NCI-H526 treated with DMSO at 0.1 percent for 48 hours (cell line): Measurements from ENCODE around the gene KRT83.
"Not testable (repeated sequence)": the region's sequence is repeated elsewhere in the genome, so short reads cannot be mapped to it uniquely, and the experiment has no call there.

Experiments used
- DNase-seq: peaks from one replicate; lab custom pipeline; 2025; lab: John Stamatoyannopoulos, UW

The KRT83 gene

GRCh38 chr12:52308806-52309425 is 12.3 kb downstream of the KRT83 start:
- peak; percentile 51 for DNase-seq

GRCh38 chr12:52307836-52308805 is 13.1 kb downstream of the KRT83 start:
- peak; percentile 51 for DNase-seq

GRCh38 chr12:52306731-52307130 is 14.5 kb downstream of the KRT83 start:
- no peak for DNase-seq

GRCh38 chr12:52305921-52306705 is 15.1 kb downstream of the KRT83 start:
- no peak for DNase-seq

- not testable (repeated sequence) for DNase-seq
These were observed 16.2 kb downstream of the KRT83 start for GRCh38 chr12:52304941-52305411.

GRCh38 chr12:52302242-52302914 is 18.8 kb downstream of the KRT83 start:
- not testable (repeated sequence) for DNase-seq

GRCh38 chr12:52301721-52302120 is 19.5 kb downstream of the KRT83 start:
- DNase-seq, result not testable (repeated sequence)

- DNase-seq, result no peak
These were observed 20.2 kb downstream of the KRT83 start for GRCh38 chr12:52300796-52301691.

GRCh38 chr12:52298677-52299190 is 22.5 kb downstream of the KRT83 start:
- no peak for DNase-seq

GRCh38 chr12:52296572-52297215 is 24.5 kb downstream of the KRT83 start:
- no peak for DNase-seq

- DNase-seq, result no peak
These were observed 25.5 kb downstream of the KRT83 start for GRCh38 chr12:52295663-52296062.

- no peak for DNase-seq
These were observed 26.4 kb downstream of the KRT83 start for GRCh38 chr12:52294803-52295202.

- no peak for DNase-seq
These were observed 27.3 kb downstream of the KRT83 start for GRCh38 chr12:52293926-52294325.

- no peak for DNase-seq
These were observed 29.8 kb downstream of the KRT83 start, which contains the start of gene KRT81 for GRCh38 chr12:52291267-52291935. Gene KRT81, minus strand, starts transcription at chr12:52291534. Its CDS starts 69 bp downstream, at chr12:52291465.

- DNase-seq, result not testable (repeated sequence)
These were observed 30.6 kb downstream of the KRT83 start for GRCh38 chr12:52290483-52291134.

GRCh38 chr12:52287816-52288805 is 33.1 kb downstream of the KRT83 start:
- not testable (repeated sequence) for DNase-seq
